Retinal pigment epithelial cell (primary cell): ENCODE results near the gene FYCO1.

ENCODE experiments used
- DNase-seq: peaks from one replicate; pipeline ENCODE4 v3.0.0-alpha.2; 2010; ENCODE audit warnings: low read depth
- H3K4me3 ChIP-seq: 2 replicates; pipeline ENCODE4 v1.5.1; 2011; ENCODE audit warnings: mild to moderate bottlenecking, low read length, control low read depth, moderate library complexity
- TF ChIP-seq, protein P1 (sequence below): conservative IDR thresholded peaks from 2 replicates; pipeline ENCODE4 v1.5.1; 2011; ENCODE audit warnings: low read depth, low read length, control low read depth, inconsistent platforms

FYCO1 gene

DNA sequence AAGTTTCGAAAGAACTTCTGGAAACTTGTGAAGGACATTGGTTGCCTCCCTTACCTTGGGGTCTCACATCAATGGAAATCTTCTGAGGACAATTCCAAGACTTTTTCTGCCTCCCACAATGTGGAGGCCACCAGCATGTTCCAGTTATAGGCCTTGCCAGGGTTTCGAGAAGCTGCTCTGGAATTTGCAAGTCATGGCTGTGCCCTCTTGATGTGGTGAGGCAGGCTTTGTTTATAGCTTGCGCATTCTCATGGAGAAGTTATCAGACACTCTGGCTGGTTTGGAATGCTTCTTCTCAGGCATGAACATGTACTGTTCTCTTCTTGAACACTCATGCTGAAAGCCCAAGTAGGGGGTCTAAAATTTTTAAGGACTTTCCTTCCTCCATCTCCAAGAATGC lies 48.3 kb downstream of the FYCO1 start:
- no peak for DNase-seq
- TF ChIP-seq, protein P1, sequence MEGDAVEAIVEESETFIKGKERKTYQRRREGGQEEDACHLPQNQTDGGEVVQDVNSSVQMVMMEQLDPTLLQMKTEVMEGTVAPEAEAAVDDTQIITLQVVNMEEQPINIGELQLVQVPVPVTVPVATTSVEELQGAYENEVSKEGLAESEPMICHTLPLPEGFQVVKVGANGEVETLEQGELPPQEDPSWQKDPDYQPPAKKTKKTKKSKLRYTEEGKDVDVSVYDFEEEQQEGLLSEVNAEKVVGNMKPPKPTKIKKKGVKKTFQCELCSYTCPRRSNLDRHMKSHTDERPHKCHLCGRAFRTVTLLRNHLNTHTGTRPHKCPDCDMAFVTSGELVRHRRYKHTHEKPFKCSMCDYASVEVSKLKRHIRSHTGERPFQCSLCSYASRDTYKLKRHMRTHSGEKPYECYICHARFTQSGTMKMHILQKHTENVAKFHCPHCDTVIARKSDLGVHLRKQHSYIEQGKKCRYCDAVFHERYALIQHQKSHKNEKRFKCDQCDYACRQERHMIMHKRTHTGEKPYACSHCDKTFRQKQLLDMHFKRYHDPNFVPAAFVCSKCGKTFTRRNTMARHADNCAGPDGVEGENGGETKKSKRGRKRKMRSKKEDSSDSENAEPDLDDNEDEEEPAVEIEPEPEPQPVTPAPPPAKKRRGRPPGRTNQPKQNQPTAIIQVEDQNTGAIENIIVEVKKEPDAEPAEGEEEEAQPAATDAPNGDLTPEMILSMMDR = no peak
- H3K4me3 ChIP-seq = no peak overlapping the region

DNA sequence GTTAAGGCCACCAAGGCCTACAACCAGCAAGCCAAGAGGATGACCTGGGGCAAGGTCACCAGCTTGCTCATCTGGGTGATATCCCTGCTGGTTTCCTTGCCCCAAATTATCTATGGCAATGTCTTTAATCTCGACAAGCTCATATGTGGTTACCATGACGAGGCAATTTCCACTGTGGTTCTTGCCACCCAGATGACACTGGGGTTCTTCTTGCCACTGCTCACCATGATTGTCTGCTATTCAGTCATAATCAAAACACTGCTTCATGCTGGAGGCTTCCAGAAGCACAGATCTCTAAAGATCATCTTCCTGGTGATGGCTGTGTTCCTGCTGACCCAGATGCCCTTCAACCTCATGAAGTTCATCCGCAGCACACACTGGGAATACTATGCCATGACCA lies 48.7 kb downstream of the FYCO1 start:
- DNase-seq = no peak
- TF ChIP-seq, protein P1 = no peak
- no peak overlapping the region for H3K4me3 ChIP-seq

DNA sequence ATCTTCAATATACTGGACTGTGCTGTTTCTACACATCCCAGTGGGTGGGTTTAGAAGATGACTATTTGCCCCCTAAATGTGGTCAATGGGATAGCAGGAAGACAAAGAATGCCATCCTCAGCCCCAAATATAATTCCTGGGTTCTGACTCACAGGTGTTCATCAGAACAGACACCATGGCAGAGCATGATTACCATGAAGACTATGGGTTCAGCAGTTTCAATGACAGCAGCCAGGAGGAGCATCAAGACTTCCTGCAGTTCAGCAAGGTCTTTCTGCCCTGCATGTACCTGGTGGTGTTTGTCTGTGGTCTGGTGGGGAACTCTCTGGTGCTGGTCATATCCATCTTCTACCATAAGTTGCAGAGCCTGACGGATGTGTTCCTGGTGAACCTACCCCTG lies 49.3 kb downstream of the FYCO1 start:
- TF ChIP-seq, protein P1 = no peak
- no peak overlapping the region for H3K4me3 ChIP-seq
- DNase-seq = no peak

DNA sequence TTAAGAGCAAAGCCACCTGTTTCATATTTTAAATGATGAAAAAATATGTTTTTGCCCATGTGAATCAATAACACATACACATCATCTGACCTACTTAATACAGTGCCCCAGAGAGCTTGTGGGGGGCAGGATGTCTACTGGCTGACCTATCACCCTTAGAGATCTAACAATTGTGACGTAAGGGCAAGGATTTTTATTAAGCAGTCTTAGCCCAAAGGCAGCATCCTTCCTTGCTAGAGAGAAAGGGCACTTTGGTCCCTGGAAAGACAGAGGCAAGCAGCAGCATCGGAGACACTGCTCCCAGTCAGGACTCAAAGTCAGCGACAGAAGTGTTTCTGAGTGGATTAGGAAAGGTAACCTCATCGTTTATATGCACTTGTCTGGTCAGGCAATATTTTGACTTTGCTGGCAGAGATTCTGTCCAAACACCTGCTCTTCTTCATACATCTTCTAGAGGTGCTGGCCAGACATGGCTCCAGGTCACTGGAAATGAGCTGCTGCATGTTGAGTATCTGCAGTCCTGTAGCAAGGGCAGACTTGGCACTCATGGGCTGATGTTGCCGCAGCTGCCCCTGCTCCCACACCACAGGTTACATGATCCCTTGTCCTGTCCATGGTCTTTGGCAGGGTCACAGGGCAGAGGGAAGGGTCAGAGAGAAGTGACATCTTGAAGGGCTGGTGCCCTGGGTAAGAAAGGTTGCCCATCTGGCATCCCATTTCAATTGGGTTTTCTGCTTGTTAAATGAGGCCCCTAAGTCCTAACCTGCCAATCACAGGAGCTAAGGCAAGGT lies 50.6 kb downstream of the FYCO1 start:
- DNase-seq = no peak
- TF ChIP-seq, protein P1 = no peak

DNA sequence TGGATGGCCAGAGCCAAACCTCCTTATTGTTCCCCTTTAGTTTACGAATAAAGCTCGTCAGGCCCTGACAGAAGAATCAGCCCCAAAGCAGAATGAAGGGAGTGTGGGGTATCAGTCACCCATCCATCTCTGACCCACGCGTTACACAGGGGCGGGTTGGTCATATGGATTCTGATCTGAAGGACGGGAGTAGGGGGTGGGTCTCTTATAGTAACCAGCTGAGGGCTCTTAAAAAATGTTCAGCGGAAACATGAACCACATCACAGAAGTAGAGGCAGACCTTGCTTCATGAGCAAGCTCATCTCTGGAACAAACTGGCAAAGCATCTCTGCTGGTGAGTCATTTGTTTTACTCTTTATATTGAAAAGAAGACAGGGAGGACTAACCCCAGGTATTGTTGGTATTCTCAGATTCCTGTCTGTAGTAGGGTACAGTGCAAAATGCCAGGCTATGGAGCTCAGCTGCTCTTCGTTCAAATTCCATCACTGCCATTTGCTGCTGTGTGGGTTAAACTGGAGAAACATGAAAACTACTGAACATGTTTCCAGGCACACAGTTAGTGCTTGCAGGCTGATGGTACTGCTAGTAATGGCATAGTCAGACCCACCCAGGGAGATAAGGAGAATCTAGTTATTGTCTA lies 52.3 kb downstream of the FYCO1 start, which contains the start of gene CXCR6:
CXCR6 (plus strand) TSS at position 258 of the 640 bp plus-strand sequence. CDS start 3,018 bp downstream, outside the sequence.
- TF ChIP-seq, protein P1 = no peak
- DNase-seq = no peak
- no peak within 1 kb of the TSS for H3K4me3 ChIP-seq

More for the DNA sequence above, 50.6 kb downstream of the FYCO1 start:
- H3K4me3 ChIP-seq = no peak overlapping the region

DNA sequence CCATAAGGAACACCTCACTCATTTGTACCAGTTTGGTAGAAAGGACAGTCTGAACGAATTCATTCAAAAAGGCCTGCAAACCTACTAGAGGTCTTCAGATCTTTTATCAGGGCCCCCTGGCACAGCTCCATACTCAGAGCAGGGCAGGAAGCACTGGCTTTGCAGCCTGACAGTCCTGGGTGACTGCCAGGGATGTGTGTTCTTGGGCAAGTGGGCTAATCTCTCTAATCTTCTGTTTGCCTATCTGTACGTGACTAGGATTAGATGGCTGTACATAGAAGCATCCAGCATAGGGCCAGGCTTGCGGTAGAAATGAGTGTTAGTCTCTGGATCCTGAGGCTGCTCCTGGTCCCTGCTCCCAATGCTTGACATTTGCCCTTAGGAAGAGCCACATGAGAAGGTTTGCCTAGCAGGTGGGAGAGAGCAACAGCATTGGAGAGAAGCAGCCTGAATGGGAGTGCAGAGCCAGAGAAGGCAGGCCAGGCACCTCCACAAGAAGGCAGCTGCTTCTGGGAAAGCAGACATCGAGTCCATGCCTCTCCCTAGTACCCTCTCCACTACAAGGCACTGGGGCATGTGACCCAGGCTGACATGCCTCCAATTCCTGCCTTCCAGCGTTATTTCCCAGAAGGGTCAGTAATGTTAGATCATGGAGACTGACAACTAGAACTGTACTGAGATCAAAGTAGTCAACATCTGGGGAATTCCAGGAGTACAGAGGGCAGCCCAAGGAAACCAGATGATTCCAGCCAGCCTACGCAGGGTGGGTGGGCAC lies 53.4 kb downstream of the FYCO1 start:
- DNase-seq = peak; percentile 78
- no peak overlapping the region for H3K4me3 ChIP-seq
- TF ChIP-seq, protein P1 = no peak
